HepG2 (cell line): ENCODE data around the gene GLYR1. TPM values are rescaled to one million over a fixed set of nuclear protein-coding genes. Genes with fewer than 3 reads are reported as not detected.

Source experiments
- CREM ChIP-seq, 2 experiments: sonication (generic) in 1 of 2; formaldehyde crosslinking in 1 of 2; IDR thresholded peaks; 2 replicates each; pipeline versions ENCODE4 v1.4.0 to v1.6.1; 2016 to 2020; ENCODE audit warnings: antibody characterized with exemption in 1 of 2, mild to moderate bottlenecking in 1 of 2, missing genetic modification reagents in 1 of 2
- FOXA3 ChIP-seq: IDR thresholded peaks from 2 replicates; pipeline ENCODE4 v1.6.1; 2016; ENCODE audit warnings: missing genetic modification reagents, missing compliant biosample characterization
- HIVEP1 ChIP-seq: sonication (generic); formaldehyde crosslinking; IDR thresholded peaks from 2 replicates; pipeline ENCODE4 v1.4.0; 2020; ENCODE audit warnings: mild to moderate bottlenecking, missing genetic modification reagents
- JUN ChIP-seq: sonication (generic); formaldehyde crosslinking; IDR thresholded peaks from 2 replicates; pipeline ENCODE4 v1.4.0; 2020; ENCODE audit warnings: mild to moderate bottlenecking, missing genetic modification reagents
- KLF11 ChIP-seq: IDR thresholded peaks from 2 replicates; pipeline ENCODE4 v1.6.1; 2016; ENCODE audit warnings: missing compliant biosample characterization
- NR2C2 ChIP-seq: sonication (generic); formaldehyde crosslinking; IDR thresholded peaks from 2 replicates; pipeline ENCODE4 v1.4.0; 2020; ENCODE audit warnings: missing genetic modification reagents, mild to moderate bottlenecking, moderate library complexity, borderline replicate concordance
- POLR2A ChIP-seq, 2 experiments: IDR thresholded peaks; 2 replicates each; pipeline ENCODE4 v1.6.1; 2011; ENCODE audit warnings: low read depth in 2 of 2, low read length in 2 of 2, mild to moderate bottlenecking in 1 of 2, moderate library complexity in 1 of 2; ENCODE audit not compliant: insufficient read depth in 1 of 2
- SMARCE1 ChIP-seq: fragments of 450-650 bp; IDR thresholded peaks from 2 replicates; pipeline ENCODE4 v1.6.1; 2017; ENCODE audit warnings: borderline replicate concordance
- TCF12 ChIP-seq, 2 experiments: fragments of 450-650 bp in 1 of 2; sonication (generic) in 1 of 2; formaldehyde crosslinking in 1 of 2; IDR thresholded peaks; 2 replicates each; pipeline versions ENCODE4 v1.6.1 to v1.8.0; 2017 to 2022; ENCODE audit warnings: antibody characterized with exemption in 1 of 2, mild to moderate bottlenecking in 1 of 2, missing genetic modification reagents in 1 of 2, moderate library complexity in 1 of 2
- UBTF ChIP-seq: sonication (generic); formaldehyde crosslinking; IDR thresholded peaks from 2 replicates; pipeline ENCODE4 v1.4.0; 2020; ENCODE audit warnings: mild to moderate bottlenecking, missing genetic modification reagents
- ZMAT5 ChIP-seq: sonication (generic); formaldehyde crosslinking; IDR thresholded peaks from 2 replicates; pipeline ENCODE4 v1.5.0; 2020; ENCODE audit warnings: mild to moderate bottlenecking, low read depth, missing genetic modification reagents, borderline replicate concordance
- ZMYM3 ChIP-seq: sonication (generic); formaldehyde crosslinking; IDR thresholded peaks from 2 replicates; pipeline ENCODE4 v1.5.1; 2020; ENCODE audit warnings: mild to moderate bottlenecking, missing genetic modification reagents
- ZNF598 ChIP-seq: sonication (generic); formaldehyde crosslinking; IDR thresholded peaks from 2 replicates; pipeline ENCODE4 v1.5.1; 2020; ENCODE audit warnings: mild to moderate bottlenecking, missing genetic modification reagents, borderline replicate concordance
- polyA plus RNA-seq, 8 experiments: library from polyadenylated mRNA; depleted of rRNA in 3 of 8; stranded (reverse) in 7 of 8; unstranded in 1 of 8; fragments of >200 nt; fragmentation: Illumina TruSeq in 4 of 8; extraction: Trizol in 4 of 8; gene quantifications; 2 replicates each; pipeline versions ENCODE4 v1.2.1 to v1.2.3, GENCODE V29; 2011 to 2016; ENCODE audit warnings: low read depth in 4 of 8, missing spikeins in 1 of 8, mixed read lengths in 1 of 8; ENCODE audit not compliant: insufficient read depth in 1 of 8
- total RNA-seq, 5 experiments: library from RNA; depleted of rRNA; stranded (reverse); fragments of >200 nt; fragmentation: Illumina TruSeq; extraction: Trizol; gene quantifications; 2 replicates each; pipeline ENCODE4 v1.2.3, GENCODE V29; 2016; ENCODE audit warnings: low read depth in 1 of 5
- TF ChIP-seq, protein P1 (sequence below): sonication (generic); formaldehyde crosslinking; IDR thresholded peaks from 2 replicates; pipeline ENCODE4 v1.4.0; 2020; ENCODE audit warnings: mild to moderate bottlenecking, missing genetic modification reagents
- TF ChIP-seq, protein P2 (sequence below), 2 experiments: sonication (generic) in 1 of 2; formaldehyde crosslinking in 1 of 2; IDR thresholded peaks; 2 replicates each; pipeline versions ENCODE4 v1.6.1 to v1.9.0; 2014 to 2022; ENCODE audit warnings: antibody characterized with exemption in 1 of 2, borderline replicate concordance in 1 of 2, inconsistent platforms in 1 of 2, low read depth in 1 of 2, missing genetic modification reagents in 1 of 2
- TF ChIP-seq, protein P3 (sequence below): sonication (generic); formaldehyde crosslinking; IDR thresholded peaks from 2 replicates; pipeline ENCODE4 v1.4.0; 2020; ENCODE audit warnings: mild to moderate bottlenecking, missing genetic modification reagents, borderline replicate concordance

Gene GLYR1
- total and polyA plus RNA-seq, 2 of the 13 experiments (the other 11 are each of a cell fraction or from before 2014, with no cell fraction given): 28.3 to 48.7 TPM

GRCh38 chr16:4766875-4767628 is 80.0 kb downstream of the GLYR1 start, which contains the start of gene ZNF500 (continued):
- TF ChIP-seq HIVEP1 (CRISPR knock-in tag): 0 out of 2 replicates have a peak, but pooled peaks have one; percentile 36
- TF ChIP-seq UBTF (CRISPR knock-in tag): peak; percentile 81
- TF ChIP-seq SMARCE1: no peak
- TF ChIP-seq JUN (CRISPR knock-in tag): no peak
- TF ChIP-seq, protein P1, sequence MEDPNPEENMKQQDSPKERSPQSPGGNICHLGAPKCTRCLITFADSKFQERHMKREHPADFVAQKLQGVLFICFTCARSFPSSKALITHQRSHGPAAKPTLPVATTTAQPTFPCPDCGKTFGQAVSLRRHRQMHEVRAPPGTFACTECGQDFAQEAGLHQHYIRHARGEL (CRISPR knock-in tag): peak; percentile 84
- 0 out of 2 replicates have a peak, but pooled peaks have one; percentile 68 for TF ChIP-seq KLF11
- peak; percentile 35 to 69 for TF ChIP-seq POLR2A (IDR thresholded peaks at IDR 0.05; ENCODE audit: insufficient read depth in 1 of 2, low read depth in 2 of 2, low read length in 2 of 2)
- TF ChIP-seq, protein P2, sequence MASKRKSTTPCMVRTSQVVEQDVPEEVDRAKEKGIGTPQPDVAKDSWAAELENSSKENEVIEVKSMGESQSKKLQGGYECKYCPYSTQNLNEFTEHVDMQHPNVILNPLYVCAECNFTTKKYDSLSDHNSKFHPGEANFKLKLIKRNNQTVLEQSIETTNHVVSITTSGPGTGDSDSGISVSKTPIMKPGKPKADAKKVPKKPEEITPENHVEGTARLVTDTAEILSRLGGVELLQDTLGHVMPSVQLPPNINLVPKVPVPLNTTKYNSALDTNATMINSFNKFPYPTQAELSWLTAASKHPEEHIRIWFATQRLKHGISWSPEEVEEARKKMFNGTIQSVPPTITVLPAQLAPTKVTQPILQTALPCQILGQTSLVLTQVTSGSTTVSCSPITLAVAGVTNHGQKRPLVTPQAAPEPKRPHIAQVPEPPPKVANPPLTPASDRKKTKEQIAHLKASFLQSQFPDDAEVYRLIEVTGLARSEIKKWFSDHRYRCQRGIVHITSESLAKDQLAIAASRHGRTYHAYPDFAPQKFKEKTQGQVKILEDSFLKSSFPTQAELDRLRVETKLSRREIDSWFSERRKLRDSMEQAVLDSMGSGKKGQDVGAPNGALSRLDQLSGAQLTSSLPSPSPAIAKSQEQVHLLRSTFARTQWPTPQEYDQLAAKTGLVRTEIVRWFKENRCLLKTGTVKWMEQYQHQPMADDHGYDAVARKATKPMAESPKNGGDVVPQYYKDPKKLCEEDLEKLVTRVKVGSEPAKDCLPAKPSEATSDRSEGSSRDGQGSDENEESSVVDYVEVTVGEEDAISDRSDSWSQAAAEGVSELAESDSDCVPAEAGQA (IDR thresholded peaks at IDR 0.05; ENCODE audit: low read depth): no peak
- TF ChIP-seq, protein P2 (CRISPR knock-in tag; IDR thresholded peaks at IDR 0.05; ENCODE audit: borderline replicate concordance): peak; percentile 89; the same call in 1 of the 2 replicates
- TF ChIP-seq ZNF598 (CRISPR knock-in tag): peak; percentile 82; the same call in 1 of the 2 replicates
- TF ChIP-seq CREM (IDR thresholded peaks at IDR 0.05): peak; percentile 95
- no peak for TF ChIP-seq CREM (CRISPR knock-in tag; IDR thresholded peaks at IDR 0.05)
- TF ChIP-seq ZMAT5 (CRISPR knock-in tag): no peak
- TF ChIP-seq, protein P3, sequence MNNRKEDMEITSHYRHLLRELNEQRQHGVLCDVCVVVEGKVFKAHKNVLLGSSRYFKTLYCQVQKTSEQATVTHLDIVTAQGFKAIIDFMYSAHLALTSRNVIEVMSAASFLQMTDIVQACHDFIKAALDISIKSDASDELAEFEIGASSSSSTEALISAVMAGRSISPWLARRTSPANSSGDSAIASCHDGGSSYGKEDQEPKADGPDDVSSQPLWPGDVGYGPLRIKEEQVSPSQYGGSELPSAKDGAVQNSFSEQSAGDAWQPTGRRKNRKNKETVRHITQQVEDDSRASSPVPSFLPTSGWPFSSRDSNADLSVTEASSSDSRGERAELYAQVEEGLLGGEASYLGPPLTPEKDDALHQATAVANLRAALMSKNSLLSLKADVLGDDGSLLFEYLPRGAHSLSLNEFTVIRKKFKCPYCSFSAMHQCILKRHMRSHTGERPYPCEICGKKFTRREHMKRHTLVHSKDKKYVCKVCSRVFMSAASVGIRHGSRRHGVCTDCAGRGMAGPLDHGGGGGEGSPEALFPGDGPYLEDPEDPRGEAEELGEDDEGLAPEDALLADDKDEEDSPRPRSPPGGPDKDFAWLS (CRISPR knock-in tag): 0 out of 2 replicates have a peak, but pooled peaks have one; percentile 47
- no peak for TF ChIP-seq TCF12 (IDR thresholded peaks at IDR 0.05)
- 0 out of 2 replicates have a peak, but pooled peaks have one; percentile 65 for TF ChIP-seq TCF12 (CRISPR knock-in tag; IDR thresholded peaks at IDR 0.05)
- TF ChIP-seq ZMYM3 (CRISPR knock-in tag): peak; percentile 95; the same call in 1 of the 2 replicates
- peak; percentile 83 for TF ChIP-seq NR2C2 (CRISPR knock-in tag)
- TF ChIP-seq FOXA3 (CRISPR knock-in tag): peak; percentile 25; the same call in 1 of the 2 replicates
